ENCODE measurements around the gene OR2A1.
"Not testable (repeated sequence)": the region's sequence is repeated elsewhere in the genome, so short reads cannot be mapped to it uniquely, and the experiment has no call there.

OR2A1 gene

GRCh38 chr7:144321677-144322206, 9.5 kb downstream of the OR2A1 start:
- DNase-seq (ENCODE audit: extremely low read depth in 1 of 2, low read depth in 1 of 2): not testable (repeated sequence)

- DNase-seq (ENCODE audit: extremely low read depth in 1 of 2, low read depth in 1 of 2): not testable (repeated sequence)
Measured at GRCh38 chr7:144323359-144323758, 11.1 kb downstream of the OR2A1 start.

- not testable (repeated sequence) for DNase-seq (ENCODE audit: extremely low read depth in 1 of 2, low read depth in 1 of 2)
Measured at GRCh38 chr7:144325868-144326267, 13.6 kb downstream of the OR2A1 start.

DNA sequence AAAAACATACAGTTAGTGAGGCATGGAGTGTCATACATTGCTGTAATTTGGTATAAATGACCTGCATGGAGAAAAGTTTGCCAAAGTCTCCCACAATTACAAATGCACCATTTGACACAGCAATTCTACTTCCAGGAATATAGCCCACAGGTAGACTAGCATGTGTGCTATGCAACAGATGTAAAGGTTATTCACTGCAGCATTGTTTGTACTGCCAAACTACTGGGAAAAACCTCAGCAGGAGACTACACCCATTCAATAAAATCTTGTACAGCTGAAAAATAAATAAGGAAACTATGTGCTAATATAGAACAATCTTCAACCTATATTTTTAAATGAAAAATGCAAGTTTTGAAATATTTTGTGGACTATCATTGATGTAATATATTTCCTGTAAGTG, 17.8 kb downstream of the OR2A1 start:
- not testable (repeated sequence) for DNase-seq (ENCODE audit: extremely low read depth in 1 of 2, low read depth in 1 of 2)

GRCh38 chr7:144331221-144331995, 19.2 kb downstream of the OR2A1 start:
- not testable (repeated sequence) for DNase-seq (ENCODE audit: extremely low read depth in 1 of 2, low read depth in 1 of 2)

- DNase-seq (ENCODE audit: extremely low read depth in 1 of 2, low read depth in 1 of 2): not testable (repeated sequence)
Measured at GRCh38 chr7:144331996-144332288, 19.7 kb downstream of the OR2A1 start.

DNA sequence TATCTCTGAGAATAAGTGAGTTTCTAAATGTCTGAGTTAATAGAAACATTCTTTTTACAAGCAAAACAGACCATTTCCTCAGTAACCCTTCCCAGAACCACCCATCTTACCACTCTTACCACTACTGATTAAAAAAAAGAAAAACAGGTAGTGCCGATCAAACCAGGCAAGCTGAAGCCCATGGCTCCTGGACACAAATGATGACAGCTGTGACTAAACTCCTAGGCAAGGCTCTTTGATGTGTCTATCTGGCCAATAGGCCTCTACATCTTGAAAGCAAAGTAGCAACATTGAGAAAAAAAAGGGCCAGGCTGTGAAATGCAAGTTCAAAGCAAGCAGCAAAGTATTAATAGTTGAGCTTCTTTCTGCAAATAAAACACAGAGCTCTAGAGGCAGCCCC, 36.4 kb downstream of the OR2A1 start:
- not testable (repeated sequence) for DNase-seq (ENCODE audit: extremely low read depth in 1 of 2, low read depth in 1 of 2)

DNA sequence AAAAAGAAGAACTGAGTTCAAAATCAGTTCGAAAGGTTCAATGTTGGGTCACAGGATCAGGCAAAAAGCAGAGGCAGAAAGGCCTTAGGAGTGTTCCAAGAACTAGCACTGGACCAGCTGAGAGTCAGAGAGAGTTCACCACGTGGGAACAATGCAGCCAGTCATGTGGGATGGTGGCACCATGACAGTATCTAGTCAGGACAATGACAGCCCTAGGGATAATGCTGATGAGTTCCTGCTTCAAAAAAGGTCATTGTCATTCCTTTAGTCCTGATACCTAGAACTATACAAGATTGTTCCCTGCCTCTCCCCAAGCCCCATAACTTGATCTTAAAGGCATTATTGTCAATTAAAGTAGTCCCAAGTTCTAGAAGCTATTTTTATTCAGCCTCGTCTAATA, 39.4 kb downstream of the OR2A1 start:
- DNase-seq (ENCODE audit: extremely low read depth in 1 of 2, low read depth in 1 of 2): not testable (repeated sequence)

GRCh38 chr7:144355176-144355822, 43.1 kb downstream of the OR2A1 start, which contains the start of gene ARHGEF5:
Gene ARHGEF5 (plus strand): TSS chr7:144355402. CDS start chr7:144362670, 7,268 bp downstream.
- not testable (repeated sequence) for DNase-seq (ENCODE audit: extremely low read depth in 1 of 2, low read depth in 1 of 2)

DNA sequence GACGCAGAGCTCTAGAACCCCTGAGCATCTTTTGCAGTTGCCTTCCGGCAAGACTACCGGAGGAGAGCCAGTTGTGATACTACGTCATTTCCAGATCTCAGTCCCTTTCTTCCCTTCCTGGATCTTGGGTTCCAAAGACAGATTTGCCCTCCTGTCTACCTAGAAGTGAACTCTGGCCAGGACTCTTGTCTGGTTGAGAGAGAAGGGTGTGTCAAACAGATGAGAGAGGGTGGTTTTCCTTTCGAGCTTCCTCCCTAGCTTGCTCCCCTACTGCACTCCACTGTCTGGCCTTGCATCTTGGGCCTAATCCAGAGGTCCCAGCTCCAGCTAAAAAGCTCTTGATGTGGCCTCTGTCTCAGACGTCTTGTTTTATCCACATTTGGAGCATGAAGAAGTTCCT, 44.0 kb downstream of the OR2A1 start:
- not testable (repeated sequence) for DNase-seq (ENCODE audit: extremely low read depth in 1 of 2, low read depth in 1 of 2)

DNA sequence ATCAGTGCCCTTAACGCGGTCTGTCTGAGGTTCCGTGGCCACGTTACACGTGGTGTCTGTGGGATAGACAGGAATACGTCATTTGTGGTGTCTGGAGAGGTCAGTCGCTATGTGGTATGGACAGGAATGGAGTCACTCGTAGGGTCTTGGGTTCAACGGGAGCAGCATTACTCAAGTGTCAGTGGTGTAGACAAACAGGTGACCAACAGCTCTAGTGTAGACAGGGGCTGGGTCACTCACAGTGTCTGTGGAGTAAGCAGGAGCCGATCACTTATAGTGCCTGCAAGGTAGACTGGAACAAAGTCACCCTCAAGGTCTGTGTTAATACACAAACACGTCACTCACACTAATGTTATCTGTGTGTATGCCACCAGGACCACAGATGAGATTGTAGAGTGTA, 44.6 kb downstream of the OR2A1 start:
- not testable (repeated sequence) for DNase-seq (ENCODE audit: extremely low read depth in 1 of 2, low read depth in 1 of 2)

- not testable (repeated sequence) for DNase-seq (ENCODE audit: extremely low read depth in 1 of 2, low read depth in 1 of 2)
Measured at GRCh38 chr7:144362061-144362460, 49.8 kb downstream of the OR2A1 start.

- not testable (repeated sequence) for DNase-seq (ENCODE audit: extremely low read depth in 1 of 2, low read depth in 1 of 2)
Measured at GRCh38 chr7:144365523-144365922, 53.3 kb downstream of the OR2A1 start.

DNA sequence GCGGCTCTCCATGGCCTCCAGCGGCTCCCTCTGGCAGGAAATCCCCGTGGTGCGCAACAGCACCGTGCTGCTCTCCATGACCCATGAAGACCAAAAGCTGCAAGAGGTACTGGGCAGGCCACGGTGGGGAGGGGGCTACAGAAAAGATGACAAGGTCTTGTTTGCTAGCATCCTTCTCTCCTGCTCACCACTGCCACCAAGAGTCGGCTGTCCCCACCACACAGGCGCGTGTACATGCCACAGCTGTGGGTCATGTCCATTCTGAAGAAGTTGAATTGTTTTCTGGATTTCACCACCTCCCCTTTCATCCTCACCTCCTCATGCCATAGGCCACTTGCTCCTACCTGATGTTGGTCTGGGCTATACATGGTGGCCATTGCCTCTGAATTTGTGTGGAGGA, 55.0 kb downstream of the OR2A1 start:
- not testable (repeated sequence) for DNase-seq (ENCODE audit: extremely low read depth in 1 of 2, low read depth in 1 of 2)

DNA sequence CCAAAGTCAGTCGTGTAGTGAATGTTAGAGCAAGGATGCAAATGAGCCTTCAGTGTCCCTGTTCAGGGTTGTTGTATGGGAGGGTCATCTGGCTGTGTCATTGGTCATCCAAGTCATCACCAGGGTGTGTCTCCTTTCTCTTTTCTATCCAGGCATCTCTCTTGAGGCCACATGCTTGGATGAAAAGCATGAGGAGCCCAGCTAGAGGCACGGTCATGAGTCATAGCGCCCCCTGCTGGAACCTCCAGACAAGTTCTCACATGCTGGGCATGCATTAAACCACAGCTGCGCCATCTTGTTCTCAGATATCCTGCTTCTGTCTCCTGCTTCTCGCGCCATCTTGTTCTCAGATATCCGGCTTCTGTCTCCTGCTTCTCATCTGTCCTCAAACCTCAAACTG, 57.0 kb downstream of the OR2A1 start:
- not testable (repeated sequence) for DNase-seq (ENCODE audit: extremely low read depth in 1 of 2, low read depth in 1 of 2)

All from activated CD8-positive, alpha-beta memory T cell treated with anti-CD3 and anti-CD28 coated beads for 1 hour (primary cell).